Left renal cortex interstitium (tissue), 4 donors: ENCODE results near the gene SLBP. TPM values are rescaled to one million over a fixed set of nuclear protein-coding genes. Genes with fewer than 3 reads are reported as not detected.
"Not testable (repeated sequence)": the region's sequence is repeated elsewhere in the genome, so short reads cannot be mapped to it uniquely, and the experiment has no call there.

Experiments
- DNase-seq, 4 donors: peaks; one replicate each; pipeline ENCODE4 v3.0.0-alpha.2; 2013; ENCODE audit warnings: low read depth in 4 of 4, low spot score in 2 of 4, missing footprints in 1 of 4
- polyA plus RNA-seq, 4 donors: library from polyadenylated mRNA; unstranded; fragments of 120-200 nt; gene quantifications; one replicate each; pipeline ENCODE4 v1.2.1, GENCODE V29; 2013; ENCODE audit not compliant: insufficient read length in 4 of 4

SLBP gene
- polyA plus RNA-seq, 4 donors = 79.5 to 94.7 (median 88.5) TPM

- DNase-seq = no peak
Observed at GRCh38 chr4:1683261-1683735, 28.8 kb downstream of the SLBP start.

GRCh38 chr4:1682860-1683259 is 29.3 kb downstream of the SLBP start:
- DNase-seq = no peak

GRCh38 chr4:1678244-1678643 is 33.9 kb downstream of the SLBP start:
- DNase-seq = no peak

- DNase-seq = no peak
Observed at GRCh38 chr4:1676605-1677525, 35.3 kb downstream of the SLBP start.

- no peak for DNase-seq
Observed at GRCh38 chr4:1675802-1676137, 36.3 kb downstream of the SLBP start.

- DNase-seq = no peak
Observed at GRCh38 chr4:1675136-1675801, 36.9 kb downstream of the SLBP start.

- no peak for DNase-seq
Observed at GRCh38 chr4:1674682-1675081, 37.4 kb downstream of the SLBP start.

GRCh38 chr4:1673671-1674070 is 38.4 kb downstream of the SLBP start:
- DNase-seq = no peak

- DNase-seq = not testable (repeated sequence)
Observed at GRCh38 chr4:1671011-1671410, 41.1 kb downstream of the SLBP start.

GRCh38 chr4:1670279-1670678 is 41.8 kb downstream of the SLBP start:
- DNase-seq = no peak

GRCh38 chr4:1669850-1670249 is 42.3 kb downstream of the SLBP start:
- no peak for DNase-seq

GRCh38 chr4:1669270-1669669 is 42.8 kb downstream of the SLBP start:
- DNase-seq = no peak

- DNase-seq = no peak
Observed at GRCh38 chr4:1668488-1668840, 43.7 kb downstream of the SLBP start.

- no peak for DNase-seq
Observed at GRCh38 chr4:1667273-1667672, 44.8 kb downstream of the SLBP start.

- no peak for DNase-seq
Observed at GRCh38 chr4:1666391-1666790, 45.7 kb downstream of the SLBP start.

- no peak for DNase-seq
Observed at GRCh38 chr4:1664141-1664540, 48.0 kb downstream of the SLBP start.

- no peak for DNase-seq
Observed at GRCh38 chr4:1663549-1663948, 48.6 kb downstream of the SLBP start.

GRCh38 chr4:1661695-1662094 is 50.4 kb downstream of the SLBP start:
- no peak for DNase-seq

- DNase-seq = no peak
Observed at GRCh38 chr4:1660948-1661677, 51.0 kb downstream of the SLBP start.

GRCh38 chr4:1659104-1660043 is 52.7 kb downstream of the SLBP start:
- DNase-seq = no peak
